ENCODE data around the gene RFC1.

The RFC1 gene

DNA sequence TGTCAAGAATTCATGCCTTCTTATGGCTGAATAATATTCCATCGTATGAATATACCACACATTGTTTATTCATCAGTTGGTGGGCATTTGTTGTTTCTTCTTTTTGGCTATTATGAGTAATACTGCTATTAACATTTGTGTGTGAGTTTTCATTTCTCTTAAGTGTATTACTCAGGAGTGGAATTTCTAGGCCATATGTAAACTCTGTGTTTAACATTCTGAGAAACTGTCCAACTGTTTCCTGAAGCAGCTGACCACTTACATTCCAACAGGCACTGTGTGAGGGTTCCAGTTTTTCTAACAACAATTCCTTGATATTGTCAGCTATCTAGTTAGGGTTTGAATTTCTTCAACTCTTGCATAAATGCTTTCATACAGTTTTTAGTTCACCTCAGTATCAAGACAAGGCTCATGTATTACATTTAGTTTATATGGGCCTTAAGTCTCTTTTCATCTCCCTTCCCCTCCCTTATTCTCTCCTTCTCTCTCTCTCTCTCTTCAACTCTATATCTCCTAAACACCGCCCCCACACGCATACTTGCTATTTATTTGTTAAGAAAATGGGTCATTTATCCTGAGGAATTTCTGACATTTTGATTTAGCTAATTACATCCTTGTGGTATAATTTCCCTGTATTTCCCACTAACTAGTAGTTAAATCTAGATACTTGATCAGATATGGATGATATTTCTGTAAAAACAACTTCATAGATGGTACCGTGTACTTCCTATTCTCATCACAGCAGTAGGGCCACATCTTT, 106.4 kb downstream of the RFC1 start:
- H3K36me3 ChIP-seq (ENCODE audit: control insufficient read depth in 1 of 2, insufficient read depth in 2 of 2, low read length in 2 of 2) = no peaks in the 10 kb centered on the region
- H3K4me3 ChIP-seq (ENCODE audit: low read depth in 1 of 2, low read length in 2 of 2) = no peak overlapping the region
- no peaks in the 10 kb centered on the region for H3K4me1 ChIP-seq (ENCODE audit: control insufficient read depth in 1 of 2, insufficient read depth in 2 of 2, low read length in 2 of 2)
- H3K9ac ChIP-seq (ENCODE audit: low read depth in 1 of 2, low read length in 2 of 2) = no peak overlapping the region
- H3K27me3 ChIP-seq (ENCODE audit: control insufficient read depth in 1 of 2, insufficient read depth in 2 of 2, low read length in 2 of 2) = no peaks in the 10 kb centered on the region
- no peaks in the 10 kb centered on the region for H3K9me3 ChIP-seq (ENCODE audit: control insufficient read depth in 1 of 2, low read length in 2 of 2)
- no peak overlapping the region for H3K27ac ChIP-seq (ENCODE audit: low read depth, low read length)

GRCh38 chr4:39256436-39256835, 109.7 kb downstream of the RFC1 start:
- Histone ChIP-seq H3K4me3 (ENCODE audit: low read depth in 1 of 2, low read length in 2 of 2) (no peak overlapping the region), H3K36me3 (ENCODE audit: control insufficient read depth in 1 of 2, insufficient read depth in 2 of 2, low read length in 2 of 2) (no peaks in the 10 kb centered on the region), H3K9me3 (ENCODE audit: control insufficient read depth in 1 of 2, low read length in 2 of 2) (no peaks in the 10 kb centered on the region), H3K4me1 (ENCODE audit: control insufficient read depth in 1 of 2, insufficient read depth in 2 of 2, low read length in 2 of 2) (no peaks in the 10 kb centered on the region), H3K9ac (ENCODE audit: low read depth in 1 of 2, low read length in 2 of 2) (no peak overlapping the region), H3K27me3 (ENCODE audit: control insufficient read depth in 1 of 2, insufficient read depth in 2 of 2, low read length in 2 of 2) (no peaks in the 10 kb centered on the region), H3K27ac (ENCODE audit: low read depth, low read length) (no peak overlapping the region)

DNA sequence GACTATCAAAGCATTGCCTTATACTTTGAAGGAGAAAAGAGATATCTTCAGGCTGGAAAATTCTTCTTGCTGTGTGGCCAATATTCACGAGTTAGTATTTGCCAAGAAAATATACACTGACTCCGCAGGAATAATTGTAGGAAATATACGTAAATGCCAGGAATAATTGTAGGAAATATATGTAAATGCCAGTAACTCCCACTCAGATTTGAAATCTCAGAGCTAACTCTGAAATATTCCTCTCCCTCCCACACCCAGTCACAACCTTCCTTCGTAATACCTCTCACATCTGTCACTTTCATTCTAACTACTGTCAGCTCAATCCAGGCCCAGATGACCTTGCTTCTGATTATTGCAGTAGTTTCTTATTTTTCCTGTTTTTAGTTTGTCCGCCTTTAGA, 110.3 kb downstream of the RFC1 start:
- Histone ChIP-seq H3K9me3 (ENCODE audit: control insufficient read depth in 1 of 2, low read length in 2 of 2) (no peaks in the 10 kb centered on the region), H3K9ac (ENCODE audit: low read depth in 1 of 2, low read length in 2 of 2) (no peak overlapping the region), H3K27ac (ENCODE audit: low read depth, low read length) (no peak overlapping the region), H3K4me3 (ENCODE audit: low read depth in 1 of 2, low read length in 2 of 2) (no peak overlapping the region), H3K36me3 (ENCODE audit: control insufficient read depth in 1 of 2, insufficient read depth in 2 of 2, low read length in 2 of 2) (no peaks in the 10 kb centered on the region), H3K4me1 (ENCODE audit: control insufficient read depth in 1 of 2, insufficient read depth in 2 of 2, low read length in 2 of 2) (no peaks in the 10 kb centered on the region), H3K27me3 (ENCODE audit: control insufficient read depth in 1 of 2, insufficient read depth in 2 of 2, low read length in 2 of 2) (no peaks in the 10 kb centered on the region)

DNA sequence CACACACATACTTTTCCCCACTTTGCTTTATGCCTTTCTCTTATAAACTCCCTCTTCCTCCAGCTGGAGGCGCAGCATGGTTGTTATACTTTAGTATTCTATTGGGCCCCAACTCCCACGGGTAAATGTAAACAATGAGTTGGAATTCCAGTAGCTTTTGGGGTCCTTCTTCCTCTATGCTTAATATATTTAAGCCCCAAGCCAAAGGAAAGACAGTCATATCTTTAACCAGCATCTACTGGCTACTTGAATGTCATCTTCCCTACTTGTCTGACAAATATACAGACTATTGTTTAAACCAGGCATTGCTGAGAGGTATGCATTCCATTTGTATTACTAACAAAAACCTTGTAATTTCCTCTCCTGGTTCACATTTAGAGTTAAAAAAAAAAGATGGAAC, 110.9 kb downstream of the RFC1 start:
- H3K27me3 ChIP-seq (ENCODE audit: control insufficient read depth in 1 of 2, insufficient read depth in 2 of 2, low read length in 2 of 2) = no peaks in the 10 kb centered on the region
- H3K9ac ChIP-seq (ENCODE audit: low read depth in 1 of 2, low read length in 2 of 2) = no peak overlapping the region
- H3K4me3 ChIP-seq (ENCODE audit: low read depth in 1 of 2, low read length in 2 of 2) = no peak overlapping the region
- no peaks in the 10 kb centered on the region for H3K36me3 ChIP-seq (ENCODE audit: control insufficient read depth in 1 of 2, insufficient read depth in 2 of 2, low read length in 2 of 2)
- H3K9me3 ChIP-seq (ENCODE audit: control insufficient read depth in 1 of 2, low read length in 2 of 2) = no peaks in the 10 kb centered on the region
- no peaks in the 10 kb centered on the region for H3K4me1 ChIP-seq (ENCODE audit: control insufficient read depth in 1 of 2, insufficient read depth in 2 of 2, low read length in 2 of 2)
- H3K27ac ChIP-seq (ENCODE audit: low read depth, low read length) = no peak overlapping the region

DNA sequence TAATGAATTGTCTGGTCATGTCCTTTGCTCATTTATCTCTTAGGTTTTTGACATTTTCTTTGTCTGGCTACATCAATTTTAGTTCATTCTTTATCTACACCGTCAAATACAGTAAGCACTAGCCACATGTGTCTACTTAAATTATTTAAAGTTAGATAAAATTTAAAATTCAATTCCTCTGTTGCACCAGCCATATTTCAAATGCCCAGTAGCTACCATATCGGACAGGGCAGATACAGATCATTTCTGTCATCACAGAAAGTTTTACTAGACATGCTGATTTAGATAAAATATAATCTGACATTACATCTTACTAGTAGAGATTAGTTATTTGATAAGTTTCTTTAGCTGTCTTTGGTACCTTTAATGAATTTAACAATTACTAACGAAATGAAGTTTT, 122.7 kb downstream of the RFC1 start:
- no peaks in the 10 kb centered on the region for H3K4me1 ChIP-seq (ENCODE audit: control insufficient read depth in 1 of 2, insufficient read depth in 2 of 2, low read length in 2 of 2)
- H3K4me3 ChIP-seq (ENCODE audit: low read depth in 1 of 2, low read length in 2 of 2) = no peak overlapping the region
- no peaks in the 10 kb centered on the region for H3K27me3 ChIP-seq (ENCODE audit: control insufficient read depth in 1 of 2, insufficient read depth in 2 of 2, low read length in 2 of 2)
- no peak overlapping the region for H3K9ac ChIP-seq (ENCODE audit: low read depth in 1 of 2, low read length in 2 of 2)
- H3K36me3 ChIP-seq (ENCODE audit: control insufficient read depth in 1 of 2, insufficient read depth in 2 of 2, low read length in 2 of 2) = no peaks in the 10 kb centered on the region
- no peak overlapping the region for H3K27ac ChIP-seq (ENCODE audit: low read depth, low read length)
- no peaks in the 10 kb centered on the region for H3K9me3 ChIP-seq (ENCODE audit: control insufficient read depth in 1 of 2, low read length in 2 of 2)

Data from duodenal mucosa (tissue), 2 donors.